ENCODE measurements around the gene ZC3HAV1L. TPM values are rescaled to one million over a fixed set of nuclear protein-coding genes. Genes with fewer than 3 reads are reported as not detected.
"Not testable (repeated sequence)": the region's sequence is repeated elsewhere in the genome, so short reads cannot be mapped to it uniquely, and the experiment has no call there.

The ZC3HAV1L gene, protein sequence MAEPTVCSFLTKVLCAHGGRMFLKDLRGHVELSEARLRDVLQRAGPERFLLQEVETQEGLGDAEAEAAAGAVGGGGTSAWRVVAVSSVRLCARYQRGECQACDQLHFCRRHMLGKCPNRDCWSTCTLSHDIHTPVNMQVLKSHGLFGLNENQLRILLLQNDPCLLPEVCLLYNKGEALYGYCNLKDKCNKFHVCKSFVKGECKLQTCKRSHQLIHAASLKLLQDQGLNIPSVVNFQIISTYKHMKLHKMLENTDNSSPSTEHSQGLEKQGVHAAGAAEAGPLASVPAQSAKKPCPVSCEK
- total RNA-seq: 10 to 100 TPM; 24.9 to 25.0 TPM

DNA sequence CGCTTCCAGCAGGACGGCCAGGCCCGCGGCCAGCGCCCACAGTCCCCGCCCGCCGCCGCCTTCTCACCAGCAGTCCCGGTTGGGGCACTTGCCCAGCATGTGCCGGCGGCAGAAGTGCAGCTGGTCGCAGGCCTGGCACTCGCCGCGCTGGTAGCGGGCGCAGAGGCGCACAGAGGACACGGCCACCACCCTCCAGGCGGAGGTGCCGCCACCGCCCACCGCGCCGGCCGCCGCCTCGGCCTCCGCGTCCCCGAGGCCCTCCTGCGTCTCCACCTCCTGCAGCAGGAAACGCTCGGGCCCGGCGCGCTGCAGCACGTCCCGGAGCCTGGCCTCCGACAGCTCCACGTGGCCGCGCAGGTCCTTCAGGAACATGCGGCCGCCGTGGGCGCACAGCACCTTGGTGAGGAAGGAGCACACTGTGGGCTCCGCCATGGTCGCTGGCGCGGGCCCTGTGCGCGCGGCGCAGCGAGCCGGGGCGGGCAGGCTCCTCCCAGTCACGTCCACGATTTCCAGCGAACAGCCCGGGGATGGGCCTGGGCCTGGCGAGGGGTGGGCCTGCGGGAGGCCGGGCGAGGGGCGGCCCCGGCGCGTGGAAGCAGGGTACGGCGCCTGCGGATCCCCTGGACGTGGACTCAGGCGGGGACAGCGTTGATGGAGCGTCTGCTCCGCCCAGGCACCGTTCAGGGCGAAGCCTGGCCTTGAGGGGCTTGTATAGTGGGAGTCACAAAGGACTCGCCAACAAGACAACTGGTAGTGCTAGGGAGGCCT lies at the start of gene ZC3HAV1L:
ZC3HAV1L (minus strand) TSS at position 457 of the 768 bp plus-strand sequence; CDS start at position 432, 25 bp downstream.
- ChIA-PET POLR2A (interaction anchor here (1.1 to 1.4 kb wide), 2 partner anchors 98 to 324 kb away, joined by 3 read pairs; partner anchors contain the start of gene LUC7L2), CTCF (interaction anchor here (1.9 kb wide), 1 partner anchor 149 kb away, joined by 4 read pairs; no protein-coding TSS in a partner anchor)

DNA sequence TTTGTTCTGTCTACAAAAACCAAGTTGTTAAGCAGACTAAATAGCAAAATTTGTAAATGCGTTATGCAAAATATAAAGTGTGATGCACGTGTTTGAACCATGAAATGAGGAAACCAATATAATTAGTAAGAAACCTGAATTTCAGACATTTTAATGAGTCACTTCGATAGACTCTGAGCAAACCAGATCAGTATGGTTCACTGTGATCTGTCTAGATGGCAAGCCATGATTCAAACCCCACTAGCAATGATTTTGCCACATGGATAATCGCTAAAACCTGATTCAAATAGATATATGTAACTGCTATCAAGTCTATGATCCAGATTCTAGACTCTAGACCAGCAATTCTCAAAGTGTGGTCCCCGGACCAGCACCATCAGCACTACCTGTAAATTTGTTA lies 48.9 kb upstream of the ZC3HAV1L start:
- CTCF ChIA-PET: interaction anchor here (1.3 to 1.4 kb wide), 2 partner anchors 10 to 11 kb away, joined by 3 read pairs; no protein-coding TSS in a partner anchor
- POLR2A ChIA-PET: interaction anchor here (0.7 to 2.0 kb wide), 2 partner anchors 10 to 11 kb away, joined by 3 to 4 read pairs; no protein-coding TSS in a partner anchor

DNA sequence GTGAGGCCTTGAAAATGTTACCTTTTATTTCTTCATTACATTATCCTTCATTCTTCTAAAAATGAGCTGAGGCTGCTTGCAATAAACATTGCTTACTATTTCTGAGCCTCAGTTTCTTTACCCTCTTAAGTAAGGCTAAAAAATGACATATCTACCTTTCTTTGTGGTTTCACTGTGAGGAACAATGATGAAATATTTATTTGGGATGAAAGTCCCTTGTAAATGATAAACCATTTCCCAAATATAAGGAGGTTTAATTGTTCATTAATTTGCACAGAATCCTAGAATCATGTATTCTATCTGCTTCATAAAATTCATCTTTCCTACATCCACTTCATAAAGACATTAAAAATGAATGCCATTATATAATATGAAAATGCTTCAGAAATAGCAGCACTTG lies 45.7 kb upstream of the ZC3HAV1L start:
- CTCF ChIA-PET: no interaction called here
- POLR2A ChIA-PET: no interaction called here

DNA sequence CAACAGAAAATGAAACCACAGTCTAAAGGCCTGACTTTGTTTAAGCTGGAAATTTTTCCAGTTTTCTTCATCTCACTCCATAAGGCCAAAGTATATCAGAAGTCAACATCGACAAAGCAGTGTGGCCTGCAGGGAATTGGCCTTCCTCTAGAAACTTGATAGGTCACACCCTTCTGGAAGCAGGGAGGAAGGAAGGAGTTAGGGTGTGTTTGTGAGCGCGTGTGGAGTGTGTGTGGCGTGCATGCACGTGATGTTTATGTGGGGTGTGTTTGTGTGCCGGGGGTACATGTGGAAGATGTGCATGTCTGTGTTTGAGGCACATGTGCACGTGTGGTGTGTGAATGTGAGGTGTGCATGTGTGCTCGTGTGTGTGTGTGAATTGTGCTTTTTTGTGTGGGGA lies 45.1 kb upstream of the ZC3HAV1L start:
- ChIA-PET CTCF (no interaction called here), POLR2A (no interaction called here)

DNA sequence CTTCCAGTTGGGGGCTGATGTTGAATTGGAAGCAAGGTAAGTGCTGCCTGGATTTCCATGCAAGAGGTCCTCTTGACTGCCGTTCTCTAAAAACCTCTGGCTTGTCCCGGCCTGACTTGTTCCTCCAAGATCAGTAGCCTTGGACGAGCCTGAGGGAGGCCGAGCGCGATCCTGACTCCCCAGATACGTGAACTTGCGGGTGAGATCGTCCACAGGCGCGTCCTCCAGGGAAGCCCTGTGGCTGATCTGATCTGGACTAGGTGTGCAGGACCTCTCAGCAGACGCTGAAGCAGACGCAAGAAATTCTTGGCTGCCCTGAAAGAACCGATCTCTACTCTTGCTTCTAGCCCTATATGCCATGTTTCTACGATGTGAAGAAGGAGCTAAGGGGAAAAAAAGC lies 44.0 kb upstream of the ZC3HAV1L start:
- CTCF ChIA-PET: no interaction called here
- POLR2A ChIA-PET: no interaction called here

DNA sequence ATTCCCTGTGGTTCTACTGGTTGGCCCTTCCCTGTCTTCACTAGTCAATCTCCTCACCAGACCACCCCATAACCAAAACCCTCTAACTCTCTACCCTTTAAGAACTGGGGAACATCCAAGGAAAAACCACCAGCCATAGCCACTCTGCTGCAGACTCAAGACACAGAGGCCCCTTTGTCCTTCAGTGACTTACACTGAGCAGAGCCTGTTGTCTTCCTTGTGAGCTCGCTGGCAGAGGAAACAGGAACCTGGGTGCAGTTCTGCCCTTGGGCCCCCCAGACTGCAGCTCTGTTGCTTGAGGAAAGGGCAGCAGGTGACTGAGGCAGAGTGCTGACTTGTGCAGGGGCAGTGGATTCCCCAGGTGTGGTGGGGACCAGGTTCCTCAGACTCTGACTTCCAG lies 43.1 kb upstream of the ZC3HAV1L start:
- POLR2A ChIA-PET: interaction anchor here (0.7 kb wide), 1 partner anchor 453 kb away, joined by 3 read pairs; no protein-coding TSS in a partner anchor
- CTCF ChIA-PET: interaction anchor here (2.0 kb wide), 1 partner anchor 16 kb away, joined by 7 read pairs; no protein-coding TSS in a partner anchor

DNA sequence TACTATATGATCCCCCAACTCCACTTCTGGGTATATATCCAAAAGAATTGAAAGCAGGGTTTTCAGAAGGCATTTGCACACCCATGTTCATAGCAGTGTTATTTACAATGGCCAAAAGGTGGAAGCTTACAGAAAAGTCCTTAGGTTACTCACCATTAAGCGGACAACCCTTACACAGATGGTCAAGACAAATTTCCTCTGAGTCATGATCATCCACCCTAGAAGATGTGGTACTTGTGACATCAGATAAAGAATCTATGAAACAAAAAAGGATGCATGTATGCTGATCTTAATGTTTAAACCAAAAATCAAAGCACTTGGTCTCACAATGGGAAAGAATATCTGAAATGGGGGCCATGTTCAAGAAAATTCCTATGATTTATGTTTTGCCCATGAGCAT lies 42.6 kb upstream of the ZC3HAV1L start:
- CTCF ChIA-PET: interaction anchor here (2.0 kb wide), 1 partner anchor 16 kb away, joined by 7 read pairs; no protein-coding TSS in a partner anchor

DNA sequence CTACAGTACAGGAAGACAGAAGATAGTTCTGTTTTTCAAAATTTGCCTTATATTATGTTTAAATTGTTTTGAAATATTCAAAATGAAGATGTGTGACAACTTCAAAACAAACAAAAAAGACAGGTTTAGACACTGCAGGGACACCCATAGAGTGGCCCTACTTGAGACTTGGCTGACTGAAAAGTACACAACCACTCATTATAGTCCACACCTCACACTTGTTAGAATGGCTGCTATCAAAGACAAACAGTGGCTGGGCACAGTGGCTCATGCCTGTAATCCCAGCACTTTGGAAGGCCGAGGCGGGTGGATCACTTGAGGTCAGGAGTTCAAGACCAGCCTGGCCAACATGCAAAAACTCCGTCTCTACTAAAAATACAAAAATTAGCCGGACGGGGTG lies 41.9 kb upstream of the ZC3HAV1L start:
- CTCF ChIA-PET: interaction anchor here (2.0 kb wide), 1 partner anchor 17 kb away, joined by 7 read pairs; no protein-coding TSS in a partner anchor
- POLR2A ChIA-PET: not testable (repeated sequence)

More for the DNA sequence above, 42.6 kb upstream of the ZC3HAV1L start:
- POLR2A ChIA-PET: interaction anchor here (0.7 kb wide), 1 partner anchor 453 kb away, joined by 3 read pairs; no protein-coding TSS in a partner anchor

DNA sequence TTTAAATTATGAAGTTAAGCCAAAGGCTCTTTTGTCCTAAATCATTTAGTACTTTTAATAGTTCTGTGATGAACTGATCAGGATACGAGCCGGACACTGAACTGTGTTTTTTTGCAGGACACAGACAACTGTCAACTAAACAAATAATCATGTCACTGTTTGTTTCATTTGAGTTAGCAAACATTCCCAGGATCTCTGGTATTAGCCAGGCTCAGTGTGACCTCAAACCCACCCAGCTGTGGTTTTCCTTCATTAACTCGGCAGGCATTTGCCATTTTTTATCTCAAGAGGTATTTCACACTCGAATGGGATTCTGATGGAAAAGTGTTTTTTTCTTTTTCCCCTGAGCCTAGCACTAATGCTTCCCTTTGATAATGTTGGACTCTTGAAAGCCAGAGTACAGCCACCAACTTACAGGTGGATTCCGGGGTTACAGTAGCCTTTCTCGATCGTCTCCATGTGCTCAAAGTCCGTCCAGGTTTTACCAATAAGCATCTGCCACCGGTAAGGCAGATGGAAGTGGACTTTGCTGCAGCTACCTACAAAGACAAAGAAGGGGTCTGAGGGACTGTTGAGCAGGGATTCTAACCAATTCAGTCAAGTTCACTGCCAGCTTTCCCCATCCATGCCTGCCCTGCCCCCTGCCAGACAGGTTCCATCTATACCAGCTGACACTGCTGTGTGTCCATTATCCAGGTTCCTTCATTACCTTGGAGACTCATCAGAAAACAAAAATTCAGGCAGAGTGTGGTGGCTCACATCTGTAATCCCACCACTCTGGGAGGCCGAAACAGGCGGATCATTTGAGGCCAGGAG lies 40.2 kb upstream of the ZC3HAV1L start:
- POLR2A ChIA-PET: no interaction called here
- CTCF ChIA-PET: interaction anchor here (0.6 to 2.7 kb wide), 10 partner anchors 7 to 190 kb away, joined by 3 to 8 read pairs (median 5); no protein-coding TSS in a partner anchor

DNA sequence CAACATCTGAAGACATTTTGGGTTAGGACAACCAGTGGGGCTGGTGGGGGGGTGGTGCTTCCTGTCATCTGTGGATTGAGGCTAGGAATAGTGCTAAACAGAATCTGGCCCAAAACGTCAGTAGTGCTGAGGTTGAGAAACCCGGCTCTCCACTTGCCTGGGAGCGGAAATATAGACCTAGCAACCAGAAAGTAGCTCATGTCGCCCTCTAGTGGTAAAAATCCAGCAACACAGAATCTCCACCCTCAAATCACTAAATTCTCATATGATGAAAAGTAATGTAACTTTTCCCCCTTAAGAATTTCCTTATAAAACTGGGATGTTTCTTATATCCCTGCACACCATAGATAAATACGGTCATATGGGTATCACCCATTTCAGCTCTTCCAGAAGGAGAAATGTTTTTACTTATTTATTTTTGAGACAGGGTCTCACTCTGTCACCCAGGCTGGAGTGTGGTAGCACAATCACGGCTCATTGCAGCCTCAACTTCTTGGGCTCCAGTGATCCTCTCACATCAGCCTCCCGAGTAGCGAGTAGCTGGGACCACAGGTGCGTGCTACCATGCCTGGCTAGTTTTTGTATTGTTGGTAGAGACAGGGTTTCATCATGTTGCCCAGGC lies 39.3 kb upstream of the ZC3HAV1L start:
- ChIA-PET POLR2A (no interaction called here), CTCF (interaction anchor here (0.6 to 2.7 kb wide), 22 partner anchors 8 to 265 kb away, joined by 3 to 8 read pairs (median 4); no protein-coding TSS in a partner anchor)

DNA sequence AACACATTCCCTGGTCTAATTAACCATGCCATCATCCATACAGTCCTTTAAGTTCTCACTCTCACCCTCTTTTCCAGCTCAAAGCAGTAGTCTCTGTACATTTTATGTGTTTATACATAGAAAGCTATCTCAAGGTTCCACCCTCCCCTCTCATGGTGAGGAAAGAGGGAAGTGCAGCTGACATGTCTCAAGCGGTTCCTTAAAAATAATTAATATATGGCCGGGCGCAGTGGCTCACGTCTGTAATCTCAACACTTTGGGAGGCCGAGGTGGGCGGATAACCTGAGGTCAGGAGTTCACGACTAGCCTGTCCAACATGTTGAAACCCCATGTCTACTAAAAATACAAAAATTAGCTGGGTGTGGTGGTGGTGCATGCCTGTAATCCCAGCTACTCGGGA lies 37.0 kb upstream of the ZC3HAV1L start:
- ChIA-PET POLR2A (no interaction called here), CTCF (interaction anchor here (0.6 to 1.4 kb wide), 4 partner anchors 10 to 55 kb away, joined by 3 to 5 read pairs (median 3); no protein-coding TSS in a partner anchor)

DNA sequence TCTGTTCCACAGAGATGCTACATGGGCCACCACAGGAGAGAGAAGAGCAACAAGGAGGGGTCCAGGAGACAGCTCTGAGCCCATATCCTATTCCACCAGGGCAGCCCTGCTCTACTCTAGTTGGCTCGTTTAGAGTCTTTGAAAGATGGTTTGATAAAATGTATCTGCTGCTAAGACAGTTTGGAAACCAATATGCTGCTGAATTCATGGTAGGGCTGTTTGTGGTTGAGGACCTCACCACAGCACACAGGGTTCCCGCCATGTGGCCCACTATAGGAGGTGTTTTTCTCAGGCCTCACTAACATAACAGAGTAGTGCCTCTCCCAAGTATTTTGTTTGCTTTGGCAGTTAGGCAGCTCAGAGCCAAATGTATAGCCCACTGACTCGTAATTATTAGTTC lies 35.8 kb upstream of the ZC3HAV1L start:
- ChIA-PET CTCF (interaction anchor here (1.2 kb wide), 1 partner anchor 56 kb away, joined by 4 read pairs; no protein-coding TSS in a partner anchor), POLR2A (interaction anchor here (0.6 to 1.1 kb wide), 2 partner anchors 13 to 23 kb away, joined by 3 to 4 read pairs; no protein-coding TSS in a partner anchor)

DNA sequence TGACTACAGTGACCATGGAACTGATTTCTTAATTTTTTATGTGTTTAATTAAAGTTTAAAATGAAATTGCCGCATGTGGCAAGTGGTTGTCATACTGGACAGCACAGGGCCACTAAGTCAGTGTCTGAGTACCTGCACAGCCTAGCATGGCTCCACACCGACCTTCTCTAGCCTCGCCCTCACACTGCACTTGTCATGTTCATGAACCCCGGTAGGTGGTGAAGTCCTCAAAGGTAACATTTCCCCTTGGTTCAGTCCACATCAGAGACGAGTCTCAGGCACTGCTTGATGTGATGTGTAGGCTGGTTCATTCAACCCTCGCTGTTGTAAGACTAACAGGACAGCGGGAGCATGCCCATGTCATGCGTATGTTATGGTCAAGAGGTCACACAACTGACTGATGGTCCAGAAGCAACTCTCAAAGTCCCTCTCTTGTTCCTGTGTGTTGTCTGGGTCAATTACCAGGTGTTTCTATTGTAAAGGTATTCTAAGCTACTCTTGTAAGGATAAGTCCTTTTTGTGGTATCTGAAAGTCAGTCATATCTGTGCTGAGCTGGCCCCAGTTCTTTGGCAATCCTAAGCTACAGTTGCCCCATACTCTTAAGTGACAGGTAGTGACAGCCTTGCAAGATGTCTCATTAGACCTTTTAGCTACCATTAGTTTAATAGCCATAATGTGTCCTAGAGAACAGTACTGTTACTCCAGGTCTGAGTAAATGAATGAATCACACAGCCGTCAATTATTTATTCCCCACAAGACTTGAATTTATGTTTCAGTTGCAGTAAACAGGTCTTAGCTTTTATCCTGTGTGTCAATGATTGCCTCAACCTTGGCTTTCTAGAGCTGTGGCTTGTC lies 32.9 kb upstream of the ZC3HAV1L start:
- ChIA-PET CTCF (interaction anchor here (0.9 to 1.5 kb wide), 2 partner anchors 43 to 182 kb away, joined by 3 read pairs; no protein-coding TSS in a partner anchor), POLR2A (no interaction called here)

DNA sequence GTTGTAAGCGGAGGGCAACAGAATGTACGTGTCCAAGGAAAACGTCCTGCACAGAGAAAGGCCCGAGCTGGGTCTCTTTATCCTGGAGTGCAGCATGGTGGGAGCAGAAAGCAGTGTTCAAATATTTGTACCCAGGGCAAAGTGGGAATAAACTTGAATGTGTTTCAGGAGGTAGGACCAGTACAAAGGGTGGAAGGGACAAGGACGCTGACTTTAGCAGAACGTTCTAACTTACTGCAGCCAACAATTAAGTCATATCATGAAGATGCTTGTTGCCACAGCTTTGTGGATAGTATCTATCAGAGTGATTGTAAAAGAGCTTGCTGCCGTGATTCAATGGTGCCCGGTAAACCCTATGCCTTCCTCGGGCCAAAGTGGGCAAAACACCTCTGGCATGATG lies 30.5 kb upstream of the ZC3HAV1L start:
- CTCF ChIA-PET: interaction anchor here (1.0 kb wide), 1 partner anchor 44 kb away, joined by 3 read pairs; no protein-coding TSS in a partner anchor
- POLR2A ChIA-PET: no interaction called here

DNA sequence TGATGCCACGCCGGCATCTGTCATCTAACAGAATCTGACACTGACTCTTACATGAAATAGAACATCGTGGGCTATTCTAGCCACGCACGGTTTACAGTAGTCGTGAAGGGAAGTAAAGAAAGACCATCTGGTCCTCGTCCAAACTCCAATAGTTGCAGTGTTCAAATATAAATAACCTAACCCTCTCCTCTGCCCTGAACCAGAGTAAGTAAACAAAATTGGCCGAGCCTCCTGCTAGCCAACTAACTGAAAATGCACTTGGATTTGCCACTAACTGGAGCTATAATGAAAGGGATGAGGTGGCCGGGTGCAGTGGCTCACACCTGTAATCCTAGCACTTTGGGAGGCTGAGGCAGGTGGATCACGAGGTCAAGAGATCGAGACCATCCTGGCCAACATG lies 29.5 kb upstream of the ZC3HAV1L start:
- ChIA-PET POLR2A (no interaction called here), CTCF (interaction anchor here (0.9 kb wide), 1 partner anchor 10 kb away, joined by 4 read pairs; no protein-coding TSS in a partner anchor)

DNA sequence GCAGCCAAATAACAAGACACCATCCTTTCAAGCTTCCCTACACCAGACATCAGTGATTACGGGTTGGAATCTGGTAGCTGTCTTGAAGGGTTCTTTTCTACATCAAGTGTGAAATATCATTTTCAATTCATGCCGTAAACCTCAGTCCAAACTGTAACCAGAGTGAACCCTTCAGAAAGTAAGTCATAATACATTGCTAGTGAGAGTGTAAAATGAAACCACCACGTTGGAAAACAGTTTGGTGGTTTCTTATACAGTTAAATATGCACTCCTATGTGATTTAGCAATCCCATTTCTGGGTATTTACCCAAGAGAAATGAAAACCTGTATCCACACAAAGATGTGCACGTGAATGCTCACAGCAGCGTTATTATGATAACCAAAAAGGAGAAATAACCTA lies 25.6 kb upstream of the ZC3HAV1L start:
- CTCF ChIA-PET: no interaction called here
- POLR2A ChIA-PET: no interaction called here

DNA sequence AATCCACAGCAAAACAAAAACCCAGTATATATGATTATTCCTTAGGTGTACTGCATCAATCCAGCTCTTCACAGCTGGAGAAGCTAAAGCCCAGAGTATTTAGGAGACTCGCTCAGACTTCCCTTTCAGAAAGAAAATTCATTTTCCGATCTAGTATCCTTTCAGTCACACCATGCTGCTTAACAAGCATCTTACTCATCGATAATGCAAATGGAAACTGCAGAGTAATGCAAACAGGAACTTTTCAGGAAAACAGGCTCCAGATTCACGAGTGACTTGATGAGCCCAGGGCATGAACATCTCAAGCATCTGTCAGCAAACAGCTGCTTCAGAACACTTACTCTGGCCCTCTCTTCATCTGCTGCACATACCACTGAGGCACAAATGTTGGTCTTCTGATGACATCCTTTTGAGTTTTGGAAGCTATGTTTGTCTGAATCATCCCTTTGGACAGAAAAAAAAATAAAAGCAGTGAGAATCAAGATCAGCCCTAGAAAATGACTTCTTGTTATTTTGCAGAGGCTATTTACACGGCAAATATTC lies 24.9 kb upstream of the ZC3HAV1L start:
- ChIA-PET POLR2A (interaction anchor here (0.6 kb wide), 2 partner anchors 49 to 100 kb away, joined by 4 to 8 read pairs; no protein-coding TSS in a partner anchor), CTCF (interaction anchor here (1.3 kb wide), 1 partner anchor 43 kb away, joined by 3 read pairs; no protein-coding TSS in a partner anchor)

Measured in activated CD8-positive, alpha-beta memory T cell treated with anti-CD3 and anti-CD28 coated beads for 36 hours (primary cell).